Heart left ventricle (tissue), 13 donors: Measurements from ENCODE around the gene ABCC8.

Source experiments
- CTCF ChIP-seq, 12 donors: fragments of 200-600 bp; sonication (generic) in 4 of 12; IDR thresholded peaks; one replicate each; pipeline versions ENCODE4 v1.5.0 to v1.8.0; 2018 to 2022; ENCODE audit warnings: antibody characterized with exemption in 12 of 12, mild to moderate bottlenecking in 5 of 12
- POLR2A ChIP-seq, 2 donors: fragments of 450-650 bp; IDR thresholded peaks; one replicate each; pipeline ENCODE4 v1.6.1; 2017; ENCODE audit warnings: antibody characterized with exemption in 2 of 2, mild to moderate bottlenecking in 2 of 2, moderate library complexity in 2 of 2
- donor health status: ischemic (EF 13 %, LVEDD 7.1; RV severe dilation, severe dysfunction).
- donor health status: DM: no; HTN: yes; CAD: no.
- donor health status: DM: no; HTN: no; CAD: no.
- donor health status: ischemic (EF 25% LVEDD 6.9; RV normal size, moderate dysfunction).
- donor health status: ischemic (EF 25% LVEDD 5.7; RV mildly dilated, moderate dysfunction).
- donor health status: ischemic (EF 35%, LVEDD 5.7; RV mildly dilated, moderate dysfunction).
- donor health status: nonischemic (EF 11% LVEDD 7.7; RV severe dilation, severe dysfunction).
- donor health status: DM: yes; HTN: yes; CAD: no.
- donor health status: PGD.
- donor health status: ischemic (EF 29% LVEDD 5.4; RV normal size, mild dysfunction).
- donor health status: nonischemic (EF 23%, LVEDD 6.1; RV moderate dilation, normal function).

- no peak for TF ChIP-seq POLR2A (IDR thresholded peaks at IDR 0.05)
- TF ChIP-seq CTCF (IDR thresholded peaks at IDR 0.05) = no peak
These were observed 30.3 kb upstream of the ABCC8 start for GRCh38 chr11:17506942-17507341.
